ENCODE results near the gene NEGR1. TPM values are rescaled to one million over a fixed set of nuclear protein-coding genes. Genes with fewer than 3 reads are reported as not detected.

The NEGR1 gene
- total and polyA plus RNA-seq, 2 experiments from 2014 or later: 0.57 to 0.94 TPM

GRCh38 chr1:72100771-72101170 lies 181.6 kb downstream of the NEGR1 start:
- Histone ChIP-seq H3K4me2 (no peak overlapping the region), H3K4me3 (no peak overlapping the region), H3K36me3 (ENCODE audit: insufficient read depth) (no peaks in the 10 kb centered on the region), H2AFZ (no peak overlapping the region), H3K4me1 (ENCODE audit: insufficient read depth) (no peaks in the 10 kb centered on the region), H3K27ac (ENCODE audit: low read depth) (no peak overlapping the region), H3K9me2 (ENCODE audit: insufficient read depth) (no peaks in the 10 kb centered on the region), H3K79me2 (replicated peaks; ENCODE audit: insufficient read depth) (no peaks in the 10 kb centered on the region), H3F3A (replicated peaks; ENCODE audit: low read depth) (no peaks in the 10 kb centered on the region), H3K27me3 (ENCODE audit: insufficient read depth) (no peaks in the 10 kb centered on the region), H4K20me1 (replicated peaks; ENCODE audit: insufficient read depth) (no peaks in the 10 kb centered on the region)
- ATAC-seq (no peak), DNase-seq (ENCODE audit: low spot score) (no peak)
- H3K9me3 Mint-ChIP-seq: no peaks in the 10 kb centered on the region
- no peak overlapping the region for H3K4me3 Mint-ChIP-seq
- H3K4me1 Mint-ChIP-seq: peaks cover 3% of the 10 kb centered on the region; the same call in 1 of the 3 replicates
- H3K27me3 Mint-ChIP-seq (ENCODE audit: insufficient read depth, low read depth, poor library complexity): peaks cover 2% of the 10 kb centered on the region
- TF ChIP-seq ZNF114 (CRISPR knock-in tag; IDR thresholded peaks at IDR 0.05): no peak
- no peak for TF ChIP-seq POLR2AphosphoS5 (IDR thresholded peaks at IDR 0.05; ENCODE audit: low read depth)
- no peak for TF ChIP-seq NANOG (IDR thresholded peaks at IDR 0.05; ENCODE audit: borderline replicate concordance)
- TF ChIP-seq ZNF462 (CRISPR knock-in tag; IDR thresholded peaks at IDR 0.05): no peak
- no peak for TF ChIP-seq EZH2phosphoT487 (IDR thresholded peaks at IDR 0.05; ENCODE audit: unreplicated experiment)
- no peak for TF ChIP-seq REST (IDR thresholded peaks at IDR 0.05; ENCODE audit: unreplicated experiment)
- no peak for TF ChIP-seq CREB1 (CRISPR knock-in tag; IDR thresholded peaks at IDR 0.05; ENCODE audit: low read depth)
- TF ChIP-seq JUNB (IDR thresholded peaks at IDR 0.05; ENCODE audit: unreplicated experiment): no peak
- TF ChIP-seq EZH2 (IDR thresholded peaks at IDR 0.05; ENCODE audit: low read depth, unreplicated experiment): no peak
- no peak overlapping the region for H3K27ac Mint-ChIP-seq
- H3K36me3 Mint-ChIP-seq (ENCODE audit: low read depth): no peaks in the 10 kb centered on the region

Data from GM23338 (cell line).